ENCODE measurements around the gene FGD6.
A peak's percentile ranks its signal among the peaks of the same experiment; 100 is the strongest.
"Not testable (repeated sequence)": the region's sequence is repeated elsewhere in the genome, so short reads cannot be mapped to it uniquely, and the experiment has no call there.

The FGD6 gene

DNA sequence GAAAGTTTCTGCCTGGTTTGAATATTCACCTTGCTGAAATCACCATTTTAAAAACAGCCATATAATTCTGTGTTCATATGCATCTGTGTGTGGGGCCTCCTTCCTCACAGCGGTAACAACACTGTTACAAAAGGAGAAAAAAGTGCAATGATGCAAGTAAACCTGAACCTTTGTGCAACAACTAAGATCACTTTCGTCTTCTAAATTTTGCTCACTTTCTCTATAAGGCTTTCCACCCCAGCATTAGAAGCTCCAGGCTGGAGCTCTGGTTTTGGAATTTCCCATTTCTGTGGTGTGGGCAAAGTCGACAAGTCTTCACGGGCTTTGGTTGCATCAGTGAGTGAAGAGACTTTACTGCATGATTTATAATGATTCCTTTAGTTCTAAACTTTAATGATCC, 18.4 kb downstream of the FGD6 start:
- TF ChIP-seq CTCF (conservative IDR thresholded peaks at IDR 0.05; ENCODE audit: low read depth) = no peak
- ChIA-PET POLR2A (ENCODE audit: low non-redundant PET) (no interaction called here), CTCF (no interaction called here)
- DNase-seq (ENCODE audit: low spot score) = no peak
- H3K27ac ChIP-seq = peak overlapping the region; percentile 69

DNA sequence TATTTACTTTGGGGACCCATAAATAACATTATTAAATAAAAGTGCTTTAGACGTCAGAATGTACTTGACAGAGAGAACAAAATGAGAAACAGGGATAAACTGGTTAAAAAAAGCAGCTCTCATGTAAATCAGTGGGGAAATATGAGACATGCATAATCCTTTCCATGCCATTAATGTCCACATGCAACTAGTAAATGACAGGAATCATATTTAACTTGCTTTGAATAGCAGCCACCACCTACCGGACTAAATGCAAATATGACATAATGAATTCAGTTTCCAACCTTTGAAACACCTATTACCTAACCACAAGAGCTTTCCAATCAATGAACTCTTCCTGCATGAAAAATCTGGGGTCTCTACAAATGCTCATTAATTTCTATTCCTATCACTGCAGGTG, 19.6 kb downstream of the FGD6 start:
- ChIA-PET CTCF (no interaction called here), POLR2A (ENCODE audit: low non-redundant PET) (no interaction called here)
- no peak overlapping the region for H3K27ac ChIP-seq
- TF ChIP-seq CTCF (conservative IDR thresholded peaks at IDR 0.05; ENCODE audit: low read depth) = no peak
- DNase-seq (ENCODE audit: low spot score) = no peak

DNA sequence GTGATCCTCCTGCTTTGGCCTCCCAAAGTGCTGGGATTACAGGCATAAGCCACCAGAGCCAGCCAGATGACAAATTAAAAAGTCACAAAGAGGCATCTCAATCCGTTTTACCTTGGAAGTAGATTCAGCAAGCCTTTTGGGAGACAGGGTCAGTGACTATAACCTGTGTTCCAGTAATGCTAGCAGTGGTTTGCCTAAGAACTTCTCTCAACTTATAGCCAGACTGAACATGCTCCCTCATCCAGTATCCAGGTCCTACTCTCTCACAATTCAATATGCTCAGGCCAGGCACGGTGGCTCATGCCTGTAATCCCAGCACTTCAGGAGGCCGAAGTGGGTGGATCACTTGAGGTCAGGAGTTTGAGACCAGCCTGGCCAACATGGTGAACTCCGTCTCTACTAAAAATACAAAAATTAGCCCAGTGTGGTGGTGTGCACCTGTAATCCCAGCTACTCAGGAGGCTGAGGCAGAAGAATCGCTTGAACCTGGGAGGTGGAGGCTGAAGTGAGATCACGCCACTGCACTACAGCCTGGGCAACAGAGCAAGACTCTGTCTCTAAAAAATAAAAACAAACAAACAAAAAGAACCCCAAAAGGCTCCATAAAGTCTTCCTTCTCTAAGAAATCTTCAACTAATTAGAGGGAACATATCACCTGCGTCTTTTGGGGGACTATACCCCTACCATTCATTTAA, 20.2 kb downstream of the FGD6 start:
- POLR2A ChIA-PET (ENCODE audit: low non-redundant PET) = not testable (repeated sequence)
- H3K27ac ChIP-seq = peak overlapping the region; percentile 53

DNA sequence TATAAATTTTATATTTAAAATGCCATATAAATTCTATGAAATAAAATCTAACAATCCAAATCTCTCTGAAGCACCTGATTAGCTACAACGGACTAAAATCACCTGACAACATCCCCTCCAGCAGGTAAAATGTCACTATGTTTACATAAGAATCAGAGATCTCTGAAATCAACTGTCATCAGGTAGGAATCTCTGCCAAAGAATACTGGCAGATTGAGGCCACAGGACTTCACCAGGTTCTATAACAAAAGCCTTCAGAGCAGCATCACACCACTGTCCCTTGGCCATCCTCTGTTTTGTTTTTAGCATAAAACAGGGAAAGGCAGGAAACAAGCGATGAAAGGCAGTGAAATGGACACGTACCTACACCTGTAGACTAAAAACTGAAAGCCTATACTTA, 22.1 kb downstream of the FGD6 start:
- H3K27ac ChIP-seq = no peak overlapping the region
- DNase-seq (ENCODE audit: low spot score) = no peak
- POLR2A ChIA-PET (ENCODE audit: low non-redundant PET) = no interaction called here
- CTCF ChIA-PET = no interaction called here
- no peak for TF ChIP-seq CTCF (conservative IDR thresholded peaks at IDR 0.05; ENCODE audit: low read depth)

More for the DNA sequence above, 20.2 kb downstream of the FGD6 start:
- CTCF ChIA-PET; DNase-seq (ENCODE audit: low spot score): not testable (repeated sequence)

DNA sequence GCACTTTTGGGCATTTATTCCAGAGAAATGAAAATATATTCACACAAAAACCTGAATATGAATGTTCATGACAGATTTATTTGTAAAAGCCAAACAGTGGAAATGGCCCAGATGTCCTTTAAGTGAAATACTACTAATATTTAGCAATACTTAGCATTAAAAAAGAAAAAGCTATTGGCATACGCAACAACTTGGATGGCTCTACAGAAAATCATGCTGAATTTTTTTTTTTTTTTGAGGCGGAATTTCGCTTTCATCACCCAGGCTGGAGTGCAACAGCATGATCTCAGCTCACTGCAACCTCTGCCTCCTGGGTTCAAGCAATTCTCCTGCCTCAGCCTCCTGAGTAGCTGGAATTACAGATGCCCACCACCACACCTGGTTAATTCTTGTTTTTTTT, 24.1 kb downstream of the FGD6 start:
- no peak for TF ChIP-seq CTCF (conservative IDR thresholded peaks at IDR 0.05; ENCODE audit: low read depth)
- ChIA-PET POLR2A (ENCODE audit: low non-redundant PET) (no interaction called here), CTCF (no interaction called here)
- DNase-seq (ENCODE audit: low spot score) = no peak
- H3K27ac ChIP-seq = peak overlapping the region; percentile 13; the same call in 1 of the 2 replicates

DNA sequence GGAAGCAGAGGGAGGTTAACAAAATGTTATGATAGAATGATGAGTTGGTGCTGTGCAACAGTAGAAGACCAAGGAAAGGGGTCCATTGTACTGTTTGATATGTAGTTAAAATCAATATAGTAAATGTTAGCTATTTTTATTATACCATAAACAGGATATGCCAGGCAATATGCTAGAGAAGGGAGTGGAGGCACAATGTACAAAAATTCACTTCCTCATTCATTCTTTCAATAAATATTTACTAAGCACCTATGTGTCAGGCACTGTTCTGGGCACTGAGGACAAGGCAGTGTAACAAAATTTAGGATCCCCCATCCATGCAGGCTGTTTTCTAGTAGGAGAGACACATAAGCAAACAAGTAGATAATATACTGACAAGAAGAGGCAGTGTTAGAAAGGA, 25.0 kb downstream of the FGD6 start:
- CTCF ChIA-PET = no interaction called here
- DNase-seq (ENCODE audit: low spot score) = no peak
- TF ChIP-seq CTCF (conservative IDR thresholded peaks at IDR 0.05; ENCODE audit: low read depth) = no peak
- no peak overlapping the region for H3K27ac ChIP-seq
- POLR2A ChIA-PET (ENCODE audit: low non-redundant PET) = no interaction called here

- no peak for DNase-seq (ENCODE audit: low spot score)
- POLR2A ChIA-PET (ENCODE audit: low non-redundant PET) = no interaction called here
- TF ChIP-seq CTCF (conservative IDR thresholded peaks at IDR 0.05; ENCODE audit: low read depth) = no peak
- CTCF ChIA-PET = no interaction called here
- no peak overlapping the region for H3K27ac ChIP-seq
Measured at GRCh38 chr12:95191060-95191696, 26.1 kb downstream of the FGD6 start.

All from RWPE1 (cell line).